Stimulated activated CD4-positive, alpha-beta T cell treated with anti-CD3 and anti-CD28 coated beads, Interleukin-15, amount 100 ng/mL, for 48 hours (primary cell): ENCODE data around the gene USP16.

Source experiments
- DNase-seq, 2 donors: peaks; one replicate each; pipeline ENCODE4 v3.0.0-alpha.2; 2020; ENCODE audit warnings: low read depth in 2 of 2

The USP16 gene

GRCh38 chr21:29082046-29082815, 57.8 kb downstream of the USP16 start:
- DNase-seq = no peak

- no peak for DNase-seq
Measured at GRCh38 chr21:29083306-29083705, 58.8 kb downstream of the USP16 start.

DNA sequence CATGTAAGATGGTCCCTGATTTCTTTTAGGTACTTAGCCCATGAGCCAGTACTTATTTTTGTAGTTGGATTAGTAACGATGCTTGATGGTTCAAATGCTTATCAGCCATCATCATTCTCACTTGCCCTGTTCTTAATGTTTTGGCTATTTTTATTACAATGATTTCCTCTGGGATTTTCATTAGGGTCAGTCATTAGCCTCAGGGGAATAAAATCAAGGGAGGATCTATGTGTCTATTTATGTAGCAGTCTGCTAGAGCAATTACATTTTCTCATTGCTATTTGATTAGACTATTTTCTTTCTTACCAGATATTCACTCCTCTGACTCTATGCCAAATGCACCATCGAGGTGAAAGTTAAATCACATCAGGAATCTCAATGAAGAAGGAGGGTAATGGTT, 59.9 kb downstream of the USP16 start:
- no peak for DNase-seq

DNA sequence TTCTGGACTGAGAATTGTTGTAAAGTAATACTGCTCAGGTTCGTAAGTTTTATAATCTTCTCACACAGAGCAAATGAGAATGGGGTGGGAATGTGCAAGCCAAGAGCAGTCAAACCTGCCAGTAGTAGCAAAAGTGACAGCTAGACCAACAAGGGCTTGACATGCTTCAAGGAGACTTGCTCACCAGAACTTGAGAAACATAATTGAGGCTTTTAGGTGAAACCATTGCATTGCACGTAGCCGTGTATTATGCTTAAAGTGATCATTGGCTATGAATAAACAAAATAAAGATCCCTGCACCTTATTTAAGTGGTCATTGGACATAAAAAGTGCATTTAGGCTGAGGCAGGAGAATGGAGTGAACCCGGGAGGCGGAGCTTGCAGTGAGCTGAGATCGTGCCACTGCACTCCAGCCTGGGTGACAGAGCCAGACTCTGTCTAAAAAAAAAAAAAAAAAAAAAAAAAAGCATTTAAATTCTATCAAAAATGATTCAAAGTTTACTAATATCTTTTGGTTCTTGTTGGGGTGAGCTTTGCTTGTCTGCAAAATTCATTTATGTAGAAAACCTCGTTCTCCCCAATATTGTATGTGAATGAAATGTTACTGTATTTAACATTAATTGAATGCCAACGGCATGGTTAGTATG, 60.8 kb downstream of the USP16 start:
- DNase-seq = no peak

GRCh38 chr21:29091033-29091432, 66.6 kb downstream of the USP16 start:
- no peak for DNase-seq

GRCh38 chr21:29092102-29092959, 67.9 kb downstream of the USP16 start:
- DNase-seq = no peak

- no peak for DNase-seq
Measured at GRCh38 chr21:29096218-29097015, 71.9 kb downstream of the USP16 start.

GRCh38 chr21:29098156-29098555, 73.7 kb downstream of the USP16 start:
- no peak for DNase-seq

DNA sequence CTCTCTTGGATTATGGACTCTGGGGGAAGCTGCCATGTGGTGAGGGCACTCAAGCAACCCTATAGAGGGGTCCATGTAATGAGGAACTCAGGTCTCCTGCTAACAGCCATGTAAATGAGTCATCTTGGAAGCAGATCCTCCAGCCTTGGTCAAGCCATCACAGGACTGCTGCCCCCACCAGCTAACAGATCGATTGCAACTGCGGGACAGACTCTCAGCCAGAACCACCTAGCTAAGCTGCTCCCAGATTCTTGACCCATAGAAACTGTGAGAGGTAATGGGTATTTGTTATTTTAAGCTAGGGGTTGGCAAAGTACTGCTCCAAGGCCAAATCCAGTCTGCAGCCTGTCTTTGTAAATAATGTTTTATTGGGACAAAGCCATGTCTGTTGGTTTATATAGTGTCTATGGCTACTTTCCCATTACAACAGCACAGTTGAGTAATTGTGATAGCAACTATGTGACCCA, 78.4 kb downstream of the USP16 start:
- DNase-seq = no peak
